Type B pancreatic cell (in vitro differentiated cells): ENCODE measurements around the gene NTN5. TPM values are rescaled to one million over a fixed set of nuclear protein-coding genes. Genes with fewer than 3 reads are reported as not detected.

Source experiments
- DNase-seq: peaks from one replicate; pipeline ENCODE4 v3.0.0; 2021; ENCODE audit warnings: mixed read lengths; ENCODE audit not compliant: unreplicated experiment; ENCODE audit errors: extremely low spot score
- H3K27ac Mint-ChIP-seq: 2 replicates; pipeline ENCODE4 v1.8.0; 2021; ENCODE audit warnings: mild to moderate bottlenecking, mixed read lengths
- H3K27me3 Mint-ChIP-seq: 2 replicates; pipeline ENCODE4 v1.8.0; 2021; ENCODE audit warnings: mixed read lengths
- H3K36me3 Mint-ChIP-seq: 2 replicates; pipeline ENCODE4 v1.8.0; 2021; ENCODE audit warnings: mixed read lengths
- H3K4me1 Mint-ChIP-seq: one replicate; pipeline ENCODE4 v1.8.0; 2021; ENCODE audit warnings: mixed read lengths; ENCODE audit not compliant: unreplicated experiment
- H3K4me3 Mint-ChIP-seq: 2 replicates; pipeline ENCODE4 v1.8.0; 2021; ENCODE audit warnings: mild to moderate bottlenecking, mixed read lengths
- H3K9me3 Mint-ChIP-seq: 2 replicates; pipeline ENCODE4 v1.8.0; 2021; ENCODE audit warnings: mixed read lengths
- CTCF ChIP-seq: fragments of 200-600 bp; sonication (generic); conservative IDR thresholded peaks from 2 replicates; pipeline ENCODE4 v1.5.0; 2021; ENCODE audit warnings: antibody characterized with exemption, mild to moderate bottlenecking
- total RNA-seq: library from RNA; stranded (reverse); gene quantifications from 2 replicates; pipeline ENCODE4 v1.2.1, GENCODE V29; 2021; ENCODE audit warnings: low replicate concordance

The NTN5 gene
- total RNA-seq, 1 donor from 2014 or later: 1.2 TPM

GRCh38 chr19:48656840-48657474, 15.9 kb downstream of the NTN5 start:
- Mint-ChIP-seq H3K36me3 (no peaks in the 10 kb centered on the region), H3K4me3 (no peak overlapping the region), H3K9me3 (no peaks in the 10 kb centered on the region), H3K27me3 (no peaks in the 10 kb centered on the region), H3K4me1 (peaks cover 22% of the 10 kb centered on the region), H3K27ac (peak overlapping the region; percentile 36)
- DNase-seq: no peak
- no peak for TF ChIP-seq CTCF

- peaks cover 17% of the 10 kb centered on the region for H3K4me1 Mint-ChIP-seq
- TF ChIP-seq CTCF: no peak
- DNase-seq: no peak
- H3K9me3 Mint-ChIP-seq: no peaks in the 10 kb centered on the region
- no peak overlapping the region for H3K4me3 Mint-ChIP-seq
- no peaks in the 10 kb centered on the region for H3K36me3 Mint-ChIP-seq
- no peak overlapping the region for H3K27ac Mint-ChIP-seq
- no peaks in the 10 kb centered on the region for H3K27me3 Mint-ChIP-seq
Measured at GRCh38 chr19:48654299-48655059, 18.3 kb downstream of the NTN5 start.

GRCh38 chr19:48651683-48652048, 21.2 kb downstream of the NTN5 start:
- H3K4me1 Mint-ChIP-seq: peaks cover 14% of the 10 kb centered on the region
- TF ChIP-seq CTCF: no peak
- no peak for DNase-seq
- H3K36me3 Mint-ChIP-seq: no peaks in the 10 kb centered on the region
- H3K9me3 Mint-ChIP-seq: no peaks in the 10 kb centered on the region
- no peak overlapping the region for H3K4me3 Mint-ChIP-seq
- no peak overlapping the region for H3K27ac Mint-ChIP-seq
- no peaks in the 10 kb centered on the region for H3K27me3 Mint-ChIP-seq

GRCh38 chr19:48650974-48651682, 21.7 kb downstream of the NTN5 start:
- Mint-ChIP-seq H3K36me3 (no peaks in the 10 kb centered on the region), H3K4me1 (peaks cover 14% of the 10 kb centered on the region), H3K27me3 (no peaks in the 10 kb centered on the region), H3K27ac (no peak overlapping the region), H3K9me3 (no peaks in the 10 kb centered on the region), H3K4me3 (no peak overlapping the region)
- TF ChIP-seq CTCF: no peak
- no peak for DNase-seq

- no peaks in the 10 kb centered on the region for H3K36me3 Mint-ChIP-seq
- H3K9me3 Mint-ChIP-seq: no peaks in the 10 kb centered on the region
- H3K27ac Mint-ChIP-seq: no peak overlapping the region
- H3K4me1 Mint-ChIP-seq: peaks cover 16% of the 10 kb centered on the region
- H3K27me3 Mint-ChIP-seq: no peaks in the 10 kb centered on the region
- no peak overlapping the region for H3K4me3 Mint-ChIP-seq
- TF ChIP-seq CTCF: no peak
- no peak for DNase-seq
Measured at GRCh38 chr19:48648134-48648533, 24.7 kb downstream of the NTN5 start.
